ENCODE results near the gene TUBG2.
"Not testable (repeated sequence)": the region's sequence is repeated elsewhere in the genome, so short reads cannot be mapped to it uniquely, and the experiment has no call there.

Gene TUBG2

GRCh38 chr17:42653179-42654124 is 5.6 kb upstream of the TUBG2 start:
- peak; percentile 94 for DNase-seq (ENCODE audit: low read depth, low spot score)

DNA sequence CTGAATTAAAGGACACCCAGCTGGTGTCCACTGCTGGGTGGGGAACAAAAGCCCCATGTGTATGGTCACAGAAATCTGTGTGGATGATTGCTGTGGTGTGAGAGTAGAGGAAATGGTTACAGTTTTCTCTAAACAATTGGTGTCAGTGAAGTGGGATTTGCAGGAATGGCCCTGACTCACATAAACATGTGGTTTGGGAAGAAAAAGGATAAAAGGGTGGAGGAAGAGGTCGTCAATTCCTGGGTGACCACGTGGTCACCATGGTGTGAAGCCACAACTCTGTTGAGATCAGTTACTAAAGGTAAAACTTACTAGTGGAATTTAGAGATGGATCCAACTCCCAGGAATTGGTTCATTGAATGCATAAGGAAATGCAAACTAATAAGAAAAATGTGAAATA is 3.6 kb upstream of the TUBG2 start:
- DNase-seq (ENCODE audit: low read depth, low spot score) = no peak

DNA sequence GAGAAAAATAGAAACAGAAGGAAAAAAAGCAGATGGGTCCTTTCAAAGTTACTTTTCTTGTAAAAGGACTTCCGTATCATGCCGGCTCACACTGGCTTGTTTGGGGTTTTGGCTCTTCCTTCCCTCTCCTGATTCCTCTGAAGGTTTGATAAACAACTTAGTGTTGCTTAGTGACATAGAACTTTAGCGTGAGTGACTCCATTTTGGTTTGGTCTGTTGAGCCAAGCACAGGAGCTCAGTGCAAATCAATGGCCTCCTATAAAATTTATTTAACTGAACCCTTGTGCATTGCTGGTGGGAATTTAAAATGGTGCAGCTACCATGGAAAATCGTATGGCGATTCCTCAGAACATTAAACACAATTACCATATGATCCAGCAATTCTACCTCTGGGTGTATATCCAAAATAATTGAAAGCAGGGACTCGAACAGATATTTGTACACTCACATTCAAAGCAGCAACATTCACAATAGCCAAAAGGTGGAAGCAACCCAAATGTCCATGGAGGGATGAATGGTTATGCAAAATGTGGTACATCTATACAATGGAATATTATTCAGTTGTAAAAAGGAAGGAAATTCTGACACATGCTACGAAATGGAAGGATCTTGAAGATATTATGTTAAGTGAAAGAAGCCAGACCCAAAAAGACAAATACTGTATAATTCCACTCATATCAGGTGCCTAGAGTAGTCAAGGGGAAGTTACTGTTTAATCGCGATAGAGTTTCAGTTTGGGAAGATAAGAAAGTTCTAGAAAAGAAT is 1.1 kb upstream of the TUBG2 start:
- DNase-seq (ENCODE audit: low read depth, low spot score) = no peak

GRCh38 chr17:42659932-42660274 is 819 bp downstream of the TUBG2 start:
- not testable (repeated sequence) for DNase-seq (ENCODE audit: low read depth, low spot score)

- DNase-seq (ENCODE audit: low read depth, low spot score) = no peak
Measured at GRCh38 chr17:42660692-42661345, 1.7 kb downstream of the TUBG2 start.

DNA sequence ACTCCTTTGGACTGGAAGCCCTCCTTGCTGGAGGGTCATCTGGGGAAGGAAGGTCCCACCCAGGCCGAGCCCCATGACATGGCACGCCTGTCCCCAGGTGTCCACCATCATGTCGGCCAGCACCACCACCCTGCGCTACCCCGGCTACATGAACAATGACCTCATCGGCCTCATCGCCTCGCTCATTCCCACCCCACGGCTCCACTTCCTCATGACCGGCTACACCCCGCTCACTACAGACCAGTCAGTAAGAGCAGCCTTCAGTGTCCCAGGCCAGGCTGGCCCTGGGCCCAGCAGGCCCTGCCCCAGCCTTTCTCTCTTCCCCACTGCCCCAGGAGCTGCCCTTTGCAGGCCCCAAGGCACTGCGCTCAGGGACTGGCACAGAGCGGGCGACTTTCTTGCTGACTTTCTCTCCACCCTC is 6.5 kb downstream of the TUBG2 start:
- DNase-seq (ENCODE audit: low read depth, low spot score) = no peak

- not testable (repeated sequence) for DNase-seq (ENCODE audit: low read depth, low spot score)
Measured at GRCh38 chr17:42666126-42666525, 7.0 kb downstream of the TUBG2 start.

GRCh38 chr17:42667088-42667951 is 8.2 kb downstream of the TUBG2 start:
- no peak for DNase-seq (ENCODE audit: low read depth, low spot score)

GRCh38 chr17:42669705-42669976 is 10.6 kb downstream of the TUBG2 start:
- no peak for DNase-seq (ENCODE audit: low read depth, low spot score)

GRCh38 chr17:42669977-42670788 is 11.1 kb downstream of the TUBG2 start:
- peak; percentile 71 for DNase-seq (ENCODE audit: low read depth, low spot score)

GRCh38 chr17:42670789-42671657 is 11.9 kb downstream of the TUBG2 start:
- DNase-seq (ENCODE audit: low read depth, low spot score) = peak; percentile 37

GRCh38 chr17:42672038-42672437 is 13.0 kb downstream of the TUBG2 start:
- peak; percentile 45 for DNase-seq (ENCODE audit: low read depth, low spot score)

GRCh38 chr17:42673266-42673884 is 14.3 kb downstream of the TUBG2 start:
- no peak for DNase-seq (ENCODE audit: low read depth, low spot score)

DNA sequence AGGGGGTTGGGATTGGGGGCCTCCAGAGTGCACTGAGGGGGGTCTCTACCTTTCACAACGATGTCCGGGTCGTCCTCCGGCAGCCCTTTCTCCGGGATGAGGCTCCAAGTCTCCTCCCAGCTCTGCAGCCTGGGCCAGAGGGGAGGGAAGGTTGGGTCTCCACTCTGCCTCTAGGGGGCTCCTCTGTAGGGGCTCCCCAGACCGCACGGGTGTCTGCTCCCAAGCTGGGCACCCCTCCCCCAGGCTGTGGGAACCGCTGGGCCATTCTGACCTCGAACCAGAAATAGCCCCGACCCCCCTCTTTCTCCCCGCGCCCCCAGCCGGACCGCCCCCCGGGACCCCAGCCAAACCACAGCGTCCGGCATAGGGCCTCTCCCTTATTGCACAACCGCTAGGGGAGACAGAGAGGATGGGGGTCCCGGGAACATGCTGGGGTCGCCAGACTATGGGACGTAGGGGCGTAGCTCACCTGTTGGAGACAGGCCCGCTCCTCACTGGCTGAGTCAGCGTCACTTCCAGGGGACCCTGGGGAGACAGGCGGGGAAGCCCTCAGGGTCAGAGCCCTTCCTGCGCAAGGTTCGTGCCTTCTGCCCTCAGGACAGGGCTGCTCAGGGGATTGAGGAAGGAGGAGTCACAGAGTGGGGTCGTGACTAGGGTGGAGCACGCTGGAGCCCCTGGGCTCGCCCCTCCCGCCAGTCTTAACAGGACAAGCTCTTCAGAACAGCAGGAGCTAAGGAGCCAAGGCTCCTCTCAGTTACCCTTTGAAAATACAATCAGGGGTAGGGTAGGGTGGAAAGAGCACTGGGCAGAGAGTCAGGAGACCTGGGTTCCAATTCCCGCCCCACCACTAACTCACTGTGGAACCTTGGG is 15.0 kb downstream of the TUBG2 start:
- peak; percentile 47 for DNase-seq (ENCODE audit: low read depth, low spot score)

DNA sequence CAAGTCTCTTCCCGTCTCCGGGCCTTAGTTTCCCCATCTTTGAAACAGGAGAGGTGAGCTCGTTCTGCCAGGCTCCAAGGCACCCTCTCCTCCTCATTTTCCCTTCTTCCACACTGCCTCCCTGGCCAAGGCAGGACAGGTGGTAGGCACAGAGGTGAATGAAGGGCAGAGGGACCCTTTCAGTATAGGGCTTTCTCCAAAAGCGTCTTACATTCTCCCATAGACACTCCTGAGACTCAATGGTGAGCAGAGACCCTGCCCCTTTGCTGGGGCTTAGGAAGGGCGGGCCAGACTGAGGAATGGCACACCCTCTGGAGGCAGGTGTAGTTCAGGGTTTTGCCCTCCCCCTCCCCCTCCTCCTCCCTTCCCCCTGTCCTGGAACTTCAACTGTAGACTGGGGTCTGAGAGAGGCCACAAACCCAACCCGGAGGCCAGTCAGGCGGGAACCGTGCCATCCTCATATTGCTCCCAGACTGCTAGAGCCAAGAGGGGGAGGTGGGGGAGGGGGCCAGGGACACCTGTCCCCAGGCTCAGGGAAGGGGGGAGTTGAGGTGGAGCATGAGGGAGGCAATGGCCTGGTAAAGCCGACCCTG is 15.8 kb downstream of the TUBG2 start:
- DNase-seq (ENCODE audit: low read depth, low spot score) = peak; percentile 58

- DNase-seq (ENCODE audit: low read depth, low spot score) = no peak
Measured at GRCh38 chr17:42675348-42675964, 16.4 kb downstream of the TUBG2 start.

DNA sequence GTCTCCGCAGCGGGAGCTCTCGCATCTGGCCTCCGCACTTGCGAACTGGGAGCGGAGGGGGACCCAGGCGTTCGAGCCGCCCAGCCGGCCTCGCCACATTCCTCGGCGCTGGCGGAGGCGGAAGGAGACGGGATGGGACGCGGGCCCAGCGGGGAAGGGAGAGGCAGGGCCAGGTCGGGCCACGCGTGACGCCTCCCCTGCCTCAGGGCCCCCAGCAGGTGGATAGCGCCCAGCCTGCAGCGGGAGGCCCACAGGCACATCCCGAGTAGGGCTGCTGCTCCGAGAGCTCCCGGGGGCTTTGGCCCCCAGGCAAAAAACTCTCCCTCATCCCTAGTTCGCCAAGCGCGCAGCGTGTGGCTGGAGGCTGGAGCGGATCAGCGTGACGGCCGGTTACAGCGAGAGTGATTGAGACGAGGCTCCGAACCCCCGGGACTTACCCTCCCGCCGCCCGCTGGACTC is 16.9 kb downstream of the TUBG2 start:
- peak; percentile 79 for DNase-seq (ENCODE audit: low read depth, low spot score)

Data from ELF-1 (cell line).